PC-3 (cell line): ENCODE measurements around the gene ADAM12. TPM values are rescaled to one million over a fixed set of nuclear protein-coding genes. Genes with fewer than 3 reads are reported as not detected.

Source experiments
- ATAC-seq: fragments of 200-7000 bp; cut with Tn5 transposase; 2 replicates; pipeline ENCODE4 v1.9.1; 2020; ENCODE audit warnings: mild to moderate bottlenecking, moderate library complexity
- BruUV-seq: library from RNA; stranded (reverse); fragments of 400-500 nt; replicated peaks from 2 replicates; lab custom pipeline; 2021; lab: Mats Ljungman, UMichigan
- CTCF ChIA-PET: fragments of 300-600 bp; sonication (Branson Sonifier 250); formaldehyde crosslinking; loops from one replicate; lab custom pipeline; 2022; ENCODE audit warnings: antibody characterized with exemption; lab: Charles Lee
- POLR2A ChIA-PET: fragments of 300-600 bp; sonication (Branson Sonifier 250); formaldehyde crosslinking; loops from one replicate; lab custom pipeline; 2022; ENCODE audit warnings: antibody characterized with exemption; ENCODE audit not compliant: unreplicated experiment; lab: Charles Lee
- DNase-seq: peaks from one replicate; pipeline ENCODE4 v3.0.0-alpha.2; 2015
- H2AFZ ChIP-seq: fragments of 300-600 bp; sonication (generic); 2 replicates; pipeline ENCODE4 v1.6.0; 2016; ENCODE audit warnings: antibody characterized with exemption, low read length
- H3F3A ChIP-seq: fragments of 300-600 bp; sonication (generic); one replicate; pipeline ENCODE4 v1.6.0; 2017; ENCODE audit warnings: antibody characterized with exemption, low read length, control low read depth, mild to moderate bottlenecking; ENCODE audit not compliant: unreplicated experiment
- H3K27ac ChIP-seq: fragments of 300-600 bp; sonication (generic); 2 replicates; pipeline ENCODE4 v1.5.1; 2016; ENCODE audit warnings: mild to moderate bottlenecking, low read length
- H3K27me3 ChIP-seq: fragments of 300-600 bp; sonication (generic); 2 replicates; pipeline ENCODE4 v1.6.1; 2016; ENCODE audit warnings: low read length, mixed read lengths
- H3K36me3 ChIP-seq: fragments of 300-600 bp; sonication (generic); 2 replicates; pipeline ENCODE4 v1.6.1; 2016; ENCODE audit warnings: low read depth, mixed run types, low read length, mixed read lengths
- H3K4me1 ChIP-seq: fragments of 300-600 bp; sonication (generic); 2 replicates; pipeline ENCODE4 v1.5.1; 2016; ENCODE audit warnings: low read length; ENCODE audit not compliant: insufficient read depth
- H3K4me2 ChIP-seq: fragments of 300-600 bp; sonication (generic); 2 replicates; pipeline ENCODE4 v1.6.0; 2016; ENCODE audit warnings: low read length
- H3K4me3 ChIP-seq: fragments of 300-600 bp; sonication (generic); 2 replicates; pipeline ENCODE4 v1.5.1; 2016; ENCODE audit warnings: mild to moderate bottlenecking, low read length, mixed read lengths
- H3K79me2 ChIP-seq: fragments of 300-600 bp; sonication (generic); 2 replicates; pipeline ENCODE4 v1.6.1; 2017; ENCODE audit warnings: low read length, mixed read lengths
- H3K9ac ChIP-seq: fragments of 300-600 bp; sonication (generic); 2 replicates; pipeline ENCODE4 v1.6.0; 2016; ENCODE audit warnings: mild to moderate bottlenecking, low read length
- H3K9me2 ChIP-seq: fragments of 300-600 bp; sonication (generic); replicated peaks from 2 replicates; pipeline ENCODE4 v1.6.1; 2016; ENCODE audit warnings: mixed run types, low read length, mixed read lengths
- H3K9me3 ChIP-seq: fragments of 300-600 bp; sonication (generic); 2 replicates; pipeline ENCODE4 v1.6.1; 2016; ENCODE audit warnings: low read length, mixed read lengths
- H4K20me1 ChIP-seq: fragments of 300-600 bp; sonication (generic); 2 replicates; pipeline ENCODE4 v1.6.1; 2016; ENCODE audit warnings: low read length, mixed read lengths
- CTCF ChIP-seq: fragments of 300-600 bp; sonication (generic); conservative IDR thresholded peaks from 2 replicates; pipeline ENCODE4 v1.5.1; 2017; ENCODE audit warnings: antibody characterized with exemption, low read depth, mild to moderate bottlenecking, low read length
- EZH2 ChIP-seq: fragments of 300-600 bp; sonication (generic); IDR thresholded peaks from one replicate; pipeline ENCODE4 v1.6.1; 2017; ENCODE audit warnings: antibody characterized with exemption, mild to moderate bottlenecking, low read length; ENCODE audit not compliant: unreplicated experiment
- EZH2phosphoT487 ChIP-seq: fragments of 300-600 bp; sonication (generic); IDR thresholded peaks from 2 replicates; pipeline ENCODE4 v1.6.1; 2018; ENCODE audit warnings: mild to moderate bottlenecking, antibody characterized with exemption, low read length, borderline replicate concordance
- intact Hi-C: fragments of 100-400 bp; cut with micrococcal nuclease; formaldehyde crosslinking; loops from 2 replicates; pipeline ENCODE4 v1.9.0; 2023
- total RNA-seq: library from RNA; depleted of rRNA; stranded (reverse); fragments of >200 nt; gene quantifications from 2 replicates; pipeline ENCODE4 v1.2.3, GENCODE V29; 2014

Gene ADAM12
- total RNA-seq, 1 experiment from 2014 or later: 3.4 TPM

DNA sequence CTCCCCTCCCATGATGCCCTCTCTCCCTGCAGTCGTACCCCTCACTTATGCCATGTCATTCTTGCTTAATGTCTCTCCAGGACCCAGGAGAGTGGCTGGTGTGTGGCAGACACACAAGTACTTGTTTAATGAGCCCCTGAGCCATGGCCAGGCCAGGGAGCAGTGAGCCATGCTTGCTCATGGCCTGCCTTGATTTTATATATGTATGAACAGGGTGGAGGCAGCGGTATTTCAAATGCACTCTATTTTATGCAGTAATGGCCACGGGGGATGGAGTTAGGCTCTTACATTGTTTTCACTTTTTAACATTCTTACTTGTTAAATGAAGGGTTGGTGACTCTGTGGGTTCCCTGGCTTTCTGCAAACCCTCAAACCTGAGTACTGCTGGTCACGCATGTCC lies 347.2 kb downstream of the ADAM12 start:
- H3F3A ChIP-seq: no peaks in the 10 kb centered on the region
- intact Hi-C loops: no loop called here
- POLR2A ChIA-PET: no interaction called here
- CTCF ChIA-PET: no interaction called here
- no peaks in the 10 kb centered on the region for H3K27me3 ChIP-seq
- no peak overlapping the region for H3K9ac ChIP-seq
- DNase-seq: no peak
- H3K27ac ChIP-seq: no peak overlapping the region
- H3K4me3 ChIP-seq: no peak overlapping the region
- TF ChIP-seq EZH2: no peak
- no peak for TF ChIP-seq CTCF
- no peak for TF ChIP-seq EZH2phosphoT487
- ATAC-seq: no peak
- no peak overlapping the region for H3K4me2 ChIP-seq
- H3K79me2 ChIP-seq: no peaks in the 10 kb centered on the region
- no TSS peak for BruUV-seq
- H3K9me2 ChIP-seq: no peaks in the 10 kb centered on the region
- H3K9me3 ChIP-seq: no peaks in the 10 kb centered on the region
- H3K36me3 ChIP-seq: no peaks in the 10 kb centered on the region
- no peaks in the 10 kb centered on the region for H4K20me1 ChIP-seq
- no peak overlapping the region for H2AFZ ChIP-seq
- H3K4me1 ChIP-seq: no peaks in the 10 kb centered on the region

- Histone ChIP-seq H3K9me2 (no peaks in the 10 kb centered on the region), H3K27me3 (no peaks in the 10 kb centered on the region), H3K4me2 (no peak overlapping the region), H4K20me1 (no peaks in the 10 kb centered on the region), H3K4me1 (no peaks in the 10 kb centered on the region), H3F3A (no peaks in the 10 kb centered on the region), H3K36me3 (0 out of 2 replicates have a peak, but pooled peaks cover 10% of the 10 kb centered on the region), H3K27ac (no peak overlapping the region), H3K9me3 (peaks cover 5% of the 10 kb centered on the region; the same call in 1 of the 2 replicates), H3K4me3 (no peak overlapping the region), H3K9ac (no peak overlapping the region), H3K79me2 (no peaks in the 10 kb centered on the region), H2AFZ (no peak overlapping the region)
- no peak for TF ChIP-seq CTCF
- no peak for TF ChIP-seq EZH2phosphoT487
- no peak for TF ChIP-seq EZH2
- POLR2A ChIA-PET: no interaction called here
- BruUV-seq: no TSS peak
- CTCF ChIA-PET: no interaction called here
- DNase-seq (no peak), ATAC-seq (no peak)
- intact Hi-C loops: no loop called here
Measured at GRCh38 chr10:126037946-126038345, 350.3 kb downstream of the ADAM12 start.

- Histone ChIP-seq H3K27me3 (no peaks in the 10 kb centered on the region), H3K27ac (no peak overlapping the region), H2AFZ (no peak overlapping the region), H3K9me3 (peaks cover 5% of the 10 kb centered on the region; the same call in 1 of the 2 replicates), H3K36me3 (0 out of 2 replicates have a peak, but pooled peaks cover 10% of the 10 kb centered on the region), H3K4me3 (no peak overlapping the region), H3K9ac (no peak overlapping the region), H3F3A (no peaks in the 10 kb centered on the region), H3K4me2 (no peak overlapping the region), H3K9me2 (no peaks in the 10 kb centered on the region), H3K4me1 (no peaks in the 10 kb centered on the region), H4K20me1 (no peaks in the 10 kb centered on the region), H3K79me2 (no peaks in the 10 kb centered on the region)
- intact Hi-C loops: no loop called here
- ChIA-PET CTCF (no interaction called here), POLR2A (no interaction called here)
- no peak for ATAC-seq
- no peak for TF ChIP-seq EZH2
- no peak for TF ChIP-seq EZH2phosphoT487
- TF ChIP-seq CTCF: no peak
- no peak for DNase-seq
- BruUV-seq: no TSS peak
Measured at GRCh38 chr10:126036515-126036914, 351.8 kb downstream of the ADAM12 start.
